Gastroesophageal sphincter (tissue), 3 donors: ENCODE measurements around the gene ACKR2.

ENCODE experiments used
- CTCF ChIP-seq, 4 experiments: fragments of 200-600 bp in 2 of 4; fragments of 450-650 bp in 2 of 4; sonication (generic) in 1 of 4; IDR thresholded peaks; one replicate each; pipeline ENCODE4 v1.5.1; 2017 to 2019; ENCODE audit warnings: antibody characterized with exemption in 4 of 4, mild to moderate bottlenecking in 2 of 4, moderate library complexity in 2 of 4
- EP300 ChIP-seq: sonication (generic); formaldehyde crosslinking; IDR thresholded peaks from one replicate; pipeline ENCODE4 v1.6.1; 2017; ENCODE audit warnings: antibody characterized with exemption, mild to moderate bottlenecking
- POLR2A ChIP-seq, 2 donors: fragments of 450-650 bp; IDR thresholded peaks; one replicate each; pipeline ENCODE4 v1.6.1; 2017; ENCODE audit warnings: antibody characterized with exemption in 2 of 2, mild to moderate bottlenecking in 2 of 2, moderate library complexity in 1 of 2
- POLR2AphosphoS5 ChIP-seq: sonication (generic); formaldehyde crosslinking; IDR thresholded peaks from one replicate; pipeline ENCODE4 v1.6.1; 2017; ENCODE audit warnings: antibody characterized with exemption

GRCh38 chr3:42895580-42895868 lies 86.3 kb downstream of the ACKR2 start:
- no peak for TF ChIP-seq CTCF (IDR thresholded peaks at IDR 0.05)
- TF ChIP-seq POLR2AphosphoS5: no peak
- TF ChIP-seq EP300: no peak
- no peak for TF ChIP-seq POLR2A (IDR thresholded peaks at IDR 0.05)
